A549 (cell line): ENCODE results near the gene ADK.

Experiments used
- CHD4 ChIP-seq: fragments of 200-600 bp; sonication (generic); IDR thresholded peaks from 2 replicates; pipeline ENCODE4 v1.6.1; 2016; ENCODE audit warnings: antibody characterized with exemption, mild to moderate bottlenecking, borderline replicate concordance
- CTCF ChIP-seq: fragments of >200 bp; sonication (Bioruptor Twin); formaldehyde crosslinking; IDR thresholded peaks from 3 replicates; pipeline ENCODE4 v1.5.1; 2016
- EP300 ChIP-seq, 2 experiments: fragments of >200 bp; sonication (Bioruptor Twin); formaldehyde crosslinking; IDR thresholded peaks; 2 replicates in 1 of 2; 3 replicates in 1 of 2; pipeline ENCODE4 v1.6.1; 2016 to 2017
- ESRRA ChIP-seq: fragments of 150-350 bp; IDR thresholded peaks from 2 replicates; pipeline ENCODE4 v1.6.1; 2014; ENCODE audit warnings: mild to moderate bottlenecking, low read length, borderline replicate concordance
- KDM5A ChIP-seq: fragments of 200-600 bp; sonication (generic); IDR thresholded peaks from 2 replicates; pipeline ENCODE4 v1.6.1; 2016; ENCODE audit warnings: antibody characterized with exemption, mild to moderate bottlenecking
- NPAS2 ChIP-seq: fragments of 250-450 bp; sonication (Bioruptor Pico); IDR thresholded peaks from 2 replicates; pipeline ENCODE4 v1.8.0; 2022; ENCODE audit warnings: mild to moderate bottlenecking, moderate library complexity, borderline replicate concordance
- NR3C1 ChIP-seq: fragments of >200 bp; sonication (Bioruptor Twin); formaldehyde crosslinking; IDR thresholded peaks from 3 replicates; pipeline ENCODE4 v1.6.1; 2017
- PHF8 ChIP-seq: fragments of 200-600 bp; sonication (generic); IDR thresholded peaks from 2 replicates; pipeline ENCODE4 v1.6.1; 2016; ENCODE audit warnings: low read depth, mild to moderate bottlenecking, antibody characterized with exemption, moderate library complexity, borderline replicate concordance
- POLR2A ChIP-seq: IDR thresholded peaks from 2 replicates; pipeline ENCODE4 v1.6.1; 2012; ENCODE audit warnings: mild to moderate bottlenecking, low read length
- RAD21 ChIP-seq, 2 experiments: fragments of >200 bp in 1 of 2; sonication (Bioruptor Twin) in 1 of 2; formaldehyde crosslinking in 1 of 2; IDR thresholded peaks in 1 of 2; conservative IDR thresholded peaks in 1 of 2; 2 replicates in 1 of 2; 3 replicates in 1 of 2; pipeline ENCODE4 v1.6.1; 2012 to 2018; ENCODE audit warnings: inconsistent platforms in 1 of 2
- RCOR1 ChIP-seq: fragments of 150-350 bp; IDR thresholded peaks from 2 replicates; pipeline ENCODE4 v1.6.1; 2014; ENCODE audit warnings: antibody characterized with exemption, low read length, low read depth
- ZC3H11A ChIP-seq: fragments of 450-650 bp; IDR thresholded peaks from 2 replicates; pipeline ENCODE4 v1.6.1; 2014; ENCODE audit warnings: antibody characterized with exemption, mild to moderate bottlenecking

GRCh38 chr10:74388801-74389200, 237.8 kb downstream of the ADK start:
- TF ChIP-seq PHF8: no peak
- no peak for TF ChIP-seq CTCF
- TF ChIP-seq EP300 (IDR thresholded peaks at IDR 0.05): no peak
- no peak for TF ChIP-seq POLR2A
- no peak for TF ChIP-seq NR3C1
- TF ChIP-seq KDM5A: no peak
- TF ChIP-seq RAD21 (conservative IDR thresholded peaks at IDR 0.05 in 1 of 2, IDR thresholded peaks at IDR 0.05 in 1 of 2): no peak
- TF ChIP-seq CHD4: no peak
- no peak for TF ChIP-seq NPAS2 (CRISPR knock-in tag)
- no peak for TF ChIP-seq ZC3H11A
- no peak for TF ChIP-seq RCOR1
- no peak for TF ChIP-seq ESRRA
